ENCODE measurements around the gene DCX.
"Not testable (repeated sequence)": the region's sequence is repeated elsewhere in the genome, so short reads cannot be mapped to it uniquely, and the experiment has no call there.

The DCX gene

DNA sequence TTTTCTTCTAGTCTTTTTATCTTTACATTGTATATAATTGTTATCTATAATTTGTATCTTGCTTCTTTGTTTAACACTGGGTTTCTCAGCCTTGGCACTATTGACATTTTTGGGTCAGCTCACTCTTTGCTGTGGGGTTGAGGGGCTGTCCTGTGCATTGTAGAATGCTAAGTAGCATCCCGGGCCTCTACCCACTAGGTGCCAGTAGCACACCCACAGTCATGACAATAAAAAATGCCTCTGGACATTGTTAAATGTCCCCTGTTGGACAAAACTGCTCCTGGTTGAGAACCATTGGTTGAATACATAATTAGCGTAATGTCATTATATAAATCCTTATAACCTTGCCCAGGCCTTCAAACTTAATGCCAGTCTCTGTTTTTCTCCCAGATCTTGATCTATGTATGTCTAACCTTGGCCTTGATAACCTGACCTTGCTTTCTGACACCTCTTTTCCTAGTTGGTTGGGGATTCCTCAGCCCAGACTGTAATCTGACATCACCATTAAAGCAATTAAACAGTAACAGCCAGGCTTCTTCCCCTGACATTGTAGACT is 46.1 kb downstream of the DCX start:
- DNase-seq = no peak

DNA sequence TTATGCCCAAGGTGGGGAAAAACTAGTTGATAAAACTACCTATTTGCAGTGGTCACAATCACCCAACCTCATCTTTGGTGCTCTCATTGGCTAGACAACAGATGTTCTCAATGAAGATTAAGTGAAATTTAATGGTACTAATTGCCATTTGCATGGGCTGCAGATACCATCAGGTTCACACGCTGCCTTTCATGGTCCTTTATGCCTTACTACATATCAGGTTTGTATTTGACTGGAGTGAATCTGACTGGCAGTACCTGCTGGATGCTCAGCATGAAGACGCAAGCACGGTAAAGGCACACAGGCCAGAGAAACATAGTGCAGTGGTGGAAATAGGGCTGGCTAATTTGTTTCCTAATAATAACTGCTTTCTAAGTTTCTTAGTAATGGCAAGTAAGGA is 48.3 kb downstream of the DCX start:
- no peak for DNase-seq

- DNase-seq = no peak
Observed at GRCh38 chrX:111361751-111362150, 50.2 kb downstream of the DCX start.

DNA sequence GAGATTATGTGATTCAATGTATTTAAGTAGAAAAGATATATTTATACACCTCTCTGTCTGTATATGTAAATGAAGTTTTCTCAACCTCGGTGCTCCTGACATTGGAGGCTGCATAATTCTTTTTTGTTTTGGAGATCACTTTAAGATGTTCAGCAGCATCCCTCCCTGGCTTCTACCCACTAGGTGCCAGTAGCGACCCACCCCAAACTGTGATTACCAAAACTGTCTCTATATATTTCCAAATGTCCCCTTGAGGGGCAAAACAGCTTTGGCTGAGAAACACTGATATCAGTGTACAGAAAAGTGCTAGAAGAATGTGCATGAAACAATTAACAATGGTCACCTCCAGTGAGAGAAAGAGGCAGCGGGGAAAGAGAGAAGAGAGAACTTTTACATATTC is 51.2 kb downstream of the DCX start:
- DNase-seq = no peak

GRCh38 chrX:111355523-111356115 is 56.4 kb downstream of the DCX start:
- no peak for DNase-seq

DNA sequence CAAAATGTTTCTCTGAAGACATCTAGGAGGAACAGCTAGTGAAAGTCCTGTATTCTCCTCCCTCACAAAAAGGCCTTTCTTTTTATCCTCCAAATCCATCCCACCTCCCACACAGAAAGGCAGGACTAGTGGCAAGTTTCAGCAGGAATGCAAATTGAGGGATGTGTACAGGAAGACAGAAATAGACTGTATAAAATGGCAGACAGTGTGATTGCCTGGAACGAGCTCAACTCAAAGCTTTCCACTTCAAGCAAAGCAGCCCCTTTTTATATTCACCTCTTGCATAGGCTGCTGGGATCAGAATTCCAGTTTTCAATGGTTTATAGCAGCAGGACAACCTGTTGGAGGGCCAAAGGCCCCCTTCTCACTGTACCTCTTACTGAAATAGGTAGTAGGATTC is 57.5 kb downstream of the DCX start:
- DNase-seq = no peak

GRCh38 chrX:111353793-111354192 is 58.2 kb downstream of the DCX start:
- DNase-seq = no peak

DNA sequence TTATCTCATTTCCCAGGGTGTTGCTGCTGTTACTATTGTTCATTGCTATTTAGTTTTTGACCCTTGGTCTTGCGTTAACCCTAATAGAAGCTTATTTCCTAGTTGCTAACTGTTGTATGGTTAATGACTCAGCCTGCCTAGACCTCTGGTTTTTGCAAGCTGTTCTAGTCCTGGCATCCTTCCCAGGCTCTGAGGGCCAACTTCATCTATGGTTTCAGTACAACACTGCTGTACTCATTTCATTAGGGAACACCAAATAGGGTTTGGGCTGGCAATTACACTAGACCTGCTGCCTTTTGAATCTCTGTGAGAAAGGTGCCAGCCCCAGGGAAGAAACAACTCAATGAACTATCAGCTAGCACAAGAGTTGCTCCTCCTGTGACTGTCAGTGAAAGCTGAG is 59.6 kb downstream of the DCX start:
- DNase-seq = no peak

DNA sequence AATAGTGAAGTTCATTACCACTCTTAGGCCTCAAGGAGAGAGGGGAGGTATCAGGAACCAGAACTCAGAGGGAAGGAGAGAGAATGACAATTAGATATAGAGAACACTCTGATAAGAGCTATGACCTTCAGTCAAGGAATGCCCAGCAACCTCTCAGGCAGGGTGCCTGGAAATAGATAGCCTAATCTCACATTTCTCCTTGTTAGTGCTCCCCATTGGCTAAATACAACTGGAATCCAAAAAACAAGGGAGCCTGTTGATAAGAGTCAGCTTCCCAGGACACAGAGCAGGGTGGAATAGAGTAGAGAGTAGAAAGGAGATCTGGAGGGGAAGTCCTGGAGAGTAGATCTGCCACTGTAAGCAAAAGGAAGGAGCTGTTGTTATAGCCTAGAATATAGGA is 62.1 kb downstream of the DCX start:
- no peak for DNase-seq

DNA sequence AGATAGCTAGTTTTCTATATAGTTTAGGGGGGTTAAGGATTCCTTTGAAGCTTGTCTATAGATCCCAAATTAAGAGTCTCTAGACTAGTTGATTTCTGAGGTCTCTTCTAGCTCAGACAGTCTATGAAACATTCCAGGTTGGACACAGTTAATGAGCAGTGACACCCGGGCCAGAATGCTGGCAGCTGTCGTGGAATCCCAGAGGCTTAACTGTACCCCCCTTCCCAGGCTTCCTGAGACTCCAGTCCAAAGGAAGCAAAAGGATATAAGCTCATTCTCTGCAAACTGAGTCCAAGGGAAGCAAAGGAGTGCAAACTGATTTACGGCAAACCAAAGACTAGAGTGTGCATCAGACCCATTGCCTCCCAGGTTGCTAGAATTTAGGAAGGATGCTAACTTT is 62.9 kb downstream of the DCX start:
- DNase-seq = no peak

GRCh38 chrX:111348429-111348828 is 63.6 kb downstream of the DCX start:
- no peak for DNase-seq

GRCh38 chrX:111346150-111346549 is 65.8 kb downstream of the DCX start:
- not testable (repeated sequence) for DNase-seq

GRCh38 chrX:111340054-111340453 is 71.9 kb downstream of the DCX start:
- no peak for DNase-seq

GRCh38 chrX:111339212-111339611 is 72.8 kb downstream of the DCX start:
- no peak for DNase-seq

DNA sequence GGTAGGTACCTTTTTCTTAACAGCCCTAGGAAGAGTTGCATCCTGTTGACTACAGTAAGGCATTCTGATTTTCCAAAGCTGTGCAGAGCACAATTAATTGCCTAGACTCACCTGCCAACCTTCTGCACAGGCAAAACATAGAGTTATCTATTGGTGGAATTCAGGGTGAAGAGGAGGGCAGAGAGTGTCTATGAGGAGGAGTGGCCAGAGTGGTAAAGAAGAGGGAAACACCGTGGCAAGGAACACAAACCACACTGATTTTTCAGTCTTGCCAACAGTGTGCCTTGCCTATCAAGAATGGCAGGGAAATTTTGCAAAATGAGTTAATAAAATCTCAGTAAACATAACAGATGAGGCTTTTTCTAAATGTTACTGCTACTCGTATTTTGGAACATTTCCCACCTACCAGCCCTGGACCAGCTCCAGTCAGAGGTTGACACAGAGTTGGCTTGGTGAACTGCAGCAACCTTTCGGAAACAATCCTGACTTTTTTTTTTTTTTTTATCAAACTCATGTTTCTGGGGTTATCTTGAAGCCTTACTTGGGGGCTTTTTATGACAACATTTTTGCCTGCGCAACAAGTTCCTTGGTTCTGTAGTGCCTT is 73.8 kb downstream of the DCX start:
- DNase-seq = no peak

DNA sequence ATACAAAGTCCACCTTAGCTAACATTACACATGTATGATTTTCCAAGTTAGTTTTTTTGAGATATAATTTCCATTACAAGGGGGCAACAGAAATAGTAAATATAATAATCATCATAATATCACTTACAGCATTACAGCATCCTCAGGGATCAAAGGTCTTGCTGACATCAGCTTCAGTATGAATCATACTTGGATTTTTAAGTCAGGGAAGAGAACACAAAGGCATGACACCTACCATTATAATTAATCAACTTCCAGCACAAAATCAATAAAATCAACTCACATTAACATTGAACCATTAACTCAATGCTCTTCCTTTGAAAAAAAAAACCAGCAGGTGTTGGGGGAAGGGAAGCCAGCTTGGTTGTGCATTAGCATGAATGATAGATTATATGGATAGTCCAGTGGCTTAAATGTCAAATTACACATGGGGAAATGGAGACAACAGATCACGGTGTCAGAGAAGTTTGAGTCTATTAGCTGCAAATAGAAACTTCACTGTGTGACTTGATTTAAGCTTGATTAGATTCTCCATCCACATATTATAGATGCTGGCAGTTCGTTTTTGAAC is 74.8 kb downstream of the DCX start:
- no peak for DNase-seq

- no peak for DNase-seq
Observed at GRCh38 chrX:111336141-111336540, 75.9 kb downstream of the DCX start.

DNA sequence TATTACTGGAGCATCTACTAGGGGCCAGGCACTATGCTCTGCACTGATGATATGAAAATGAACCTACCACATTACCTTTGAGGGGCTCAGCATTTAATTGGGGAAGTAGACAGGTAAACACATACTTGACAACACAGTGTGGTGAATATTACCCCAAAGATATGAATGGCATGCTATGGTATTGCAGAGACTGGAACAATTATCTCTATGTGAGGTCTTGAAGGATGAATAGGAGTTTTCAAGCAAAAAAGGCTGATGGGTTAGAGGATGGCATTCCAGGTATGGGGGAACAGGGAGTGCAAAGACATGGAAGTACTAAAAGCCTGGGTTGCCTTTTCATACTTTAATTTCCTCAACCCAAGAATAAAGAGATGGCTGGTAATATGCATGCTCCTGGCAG is 82.6 kb downstream of the DCX start:
- DNase-seq = no peak

- DNase-seq = no peak
Observed at GRCh38 chrX:111328858-111329257, 83.1 kb downstream of the DCX start.

GRCh38 chrX:111322231-111322855 is 89.6 kb downstream of the DCX start:
- no peak for DNase-seq

GRCh38 chrX:111319451-111319850 is 92.5 kb downstream of the DCX start:
- no peak for DNase-seq

GRCh38 chrX:111318901-111319300 is 93.1 kb downstream of the DCX start:
- DNase-seq = no peak

- DNase-seq = no peak
Observed at GRCh38 chrX:111309083-111309482, 102.9 kb downstream of the DCX start.

DNA sequence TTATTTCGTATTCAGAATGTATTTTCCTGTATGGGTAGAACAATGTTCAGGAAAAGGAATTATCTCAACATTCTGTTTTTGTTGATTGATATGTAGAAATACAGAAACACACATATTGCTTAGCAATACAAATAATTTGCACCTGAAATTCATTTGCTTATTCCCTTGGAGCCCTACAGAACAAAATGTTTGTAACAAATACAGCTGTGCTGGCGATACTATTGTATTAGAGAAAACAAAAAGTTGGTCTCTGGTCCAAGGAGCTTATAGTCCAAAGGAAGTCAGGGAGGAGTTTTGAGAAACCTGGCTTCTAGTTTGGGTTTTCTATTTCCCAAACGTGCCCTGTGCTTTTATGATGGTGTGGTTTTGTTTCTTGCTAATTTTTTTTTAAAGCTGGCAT is 104.0 kb downstream of the DCX start:
- no peak for DNase-seq

Data from activated CD4-positive, alpha-beta T cell treated with anti-CD3 and anti-CD28 coated beads for 4 hours (primary cell).